Breast epithelium (tissue), 3 donors: ENCODE data around the gene NFIB.

ENCODE experiments used
- CTCF ChIP-seq, 3 donors: fragments of 450-650 bp; IDR thresholded peaks; one replicate each; pipeline ENCODE4 v1.5.1; 2016 to 2017; ENCODE audit warnings: antibody characterized with exemption in 3 of 3, mild to moderate bottlenecking in 3 of 3, moderate library complexity in 3 of 3
- POLR2A ChIP-seq: fragments of 450-650 bp; IDR thresholded peaks from one replicate; pipeline ENCODE4 v1.6.1; 2016; ENCODE audit warnings: antibody characterized with exemption, mild to moderate bottlenecking, moderate library complexity
- POLR2AphosphoS5 ChIP-seq, 3 donors: sonication (generic); formaldehyde crosslinking; IDR thresholded peaks; one replicate each; pipeline ENCODE4 v1.6.1; 2017; ENCODE audit warnings: antibody characterized with exemption in 3 of 3

DNA sequence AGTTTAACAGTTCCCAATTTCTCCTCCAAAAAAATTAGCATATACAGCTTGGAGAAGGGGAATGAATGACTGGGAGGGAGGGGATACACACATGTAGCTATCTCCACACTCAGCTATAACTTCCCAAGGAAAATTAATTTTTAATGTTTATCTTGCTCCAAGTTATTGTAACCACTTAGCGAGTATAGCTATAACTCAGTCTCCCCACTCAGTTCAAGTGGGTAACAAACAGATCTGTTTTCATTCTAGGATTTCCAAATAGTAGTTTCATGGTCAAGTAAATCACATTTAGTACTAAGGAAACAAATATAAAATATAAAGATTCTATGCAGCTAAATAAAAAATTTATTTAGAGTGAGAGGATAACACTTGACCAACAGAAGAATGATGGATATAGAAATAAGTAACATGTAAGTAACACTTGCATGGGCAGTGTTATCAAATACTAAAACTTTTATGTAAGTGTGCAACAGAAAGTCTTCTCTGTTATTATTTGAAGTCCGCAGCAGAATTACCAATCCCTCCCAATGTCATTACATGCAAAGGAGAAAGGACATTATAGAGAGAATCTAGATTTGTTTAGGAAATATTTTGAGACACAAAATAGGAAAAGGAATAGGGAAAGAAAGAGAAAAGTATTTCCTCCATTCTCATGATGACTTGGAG is 10.2 kb upstream of the NFIB start:
- TF ChIP-seq CTCF (IDR thresholded peaks at IDR 0.05) (no peak), POLR2AphosphoS5 (IDR thresholded peaks at IDR 0.05) (no peak), POLR2A (no peak)
